Measurements from ENCODE around the gene CDH1.

DNA sequence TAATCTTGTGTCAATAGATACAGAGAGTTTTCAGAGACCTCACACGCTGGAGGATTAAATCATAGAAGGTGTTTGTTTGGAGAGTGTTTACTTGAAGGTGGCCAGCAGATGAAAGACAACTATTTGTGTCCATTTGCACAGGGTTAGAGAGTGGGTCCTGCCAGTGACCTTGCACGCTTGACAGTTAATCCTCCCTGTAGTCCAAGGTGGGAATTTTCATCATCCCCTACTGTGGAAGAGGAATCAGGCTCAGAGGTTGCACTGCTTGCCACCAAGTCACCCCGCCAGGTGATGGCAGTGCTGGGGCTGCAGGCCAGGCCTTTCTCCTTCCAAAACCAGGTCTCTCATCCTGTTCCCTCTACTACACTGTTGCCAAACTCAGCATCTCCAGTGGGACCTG, 12.3 kb downstream of the CDH1 start:
- TF ChIP-seq, protein P1, sequence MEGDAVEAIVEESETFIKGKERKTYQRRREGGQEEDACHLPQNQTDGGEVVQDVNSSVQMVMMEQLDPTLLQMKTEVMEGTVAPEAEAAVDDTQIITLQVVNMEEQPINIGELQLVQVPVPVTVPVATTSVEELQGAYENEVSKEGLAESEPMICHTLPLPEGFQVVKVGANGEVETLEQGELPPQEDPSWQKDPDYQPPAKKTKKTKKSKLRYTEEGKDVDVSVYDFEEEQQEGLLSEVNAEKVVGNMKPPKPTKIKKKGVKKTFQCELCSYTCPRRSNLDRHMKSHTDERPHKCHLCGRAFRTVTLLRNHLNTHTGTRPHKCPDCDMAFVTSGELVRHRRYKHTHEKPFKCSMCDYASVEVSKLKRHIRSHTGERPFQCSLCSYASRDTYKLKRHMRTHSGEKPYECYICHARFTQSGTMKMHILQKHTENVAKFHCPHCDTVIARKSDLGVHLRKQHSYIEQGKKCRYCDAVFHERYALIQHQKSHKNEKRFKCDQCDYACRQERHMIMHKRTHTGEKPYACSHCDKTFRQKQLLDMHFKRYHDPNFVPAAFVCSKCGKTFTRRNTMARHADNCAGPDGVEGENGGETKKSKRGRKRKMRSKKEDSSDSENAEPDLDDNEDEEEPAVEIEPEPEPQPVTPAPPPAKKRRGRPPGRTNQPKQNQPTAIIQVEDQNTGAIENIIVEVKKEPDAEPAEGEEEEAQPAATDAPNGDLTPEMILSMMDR (conservative IDR thresholded peaks at IDR 0.05; ENCODE audit: low read length): no peak
- TF ChIP-seq EZH2phosphoT487 (IDR thresholded peaks at IDR 0.05; ENCODE audit: borderline replicate concordance): no peak

All from Loucy (cell line).